HepG2 (cell line): ENCODE measurements around the gene SLC9A9. TPM values are rescaled to one million over a fixed set of nuclear protein-coding genes. Genes with fewer than 3 reads are reported as not detected.

ENCODE experiments used
- ATAC-seq: fragments of 200-7000 bp; cut with Tn5 transposase; 3 replicates; pipeline ENCODE4 v1.9.1; 2020; ENCODE audit warnings: mild to moderate bottlenecking, moderate library complexity
- BruUV-seq: library from RNA; stranded (reverse); fragments of 400-500 nt; replicated peaks from 2 replicates; lab custom pipeline; 2021; lab: Mats Ljungman, UMichigan
- CTCF ChIA-PET: fragments of 300-600 bp; formaldehyde crosslinking; extraction: SDS; loops from one replicate; lab custom pipeline; 2021; ENCODE audit warnings: low total read pairs, inconsistent platforms, low intra/inter-chr PET ratio; lab: Yijun Ruan, JAX
- POLR2A ChIA-PET: fragments of 350-600 bp; sonication (Branson Sonifier 250); formaldehyde crosslinking; loops from one replicate; lab custom pipeline; 2020; ENCODE audit warnings: antibody characterized with exemption, inconsistent platforms; lab: Yijun Ruan, JAX
- DNase-seq: peaks from one replicate; pipeline ENCODE4 v3.0.0-alpha.2; 2015; ENCODE audit warnings: low spot score
- FAIRE-seq: peaks from 3 replicates; lab custom pipeline; 2011; peaks lifted over from hg19 to GRCh38; lab: Jason Lieb, UNC
- H2AFZ ChIP-seq: one replicate; pipeline ENCODE4 v1.6.1; 2011; ENCODE audit warnings: low read length, inconsistent platforms
- H3K27ac ChIP-seq: fragments of 300-600 bp; 3 replicates; pipeline ENCODE4 v1.8.0; 2011; ENCODE audit warnings: mixed run types, mild to moderate bottlenecking, mixed read lengths, low read length, inconsistent platforms; ENCODE audit not compliant: insufficient read depth; ENCODE audit errors: extremely low read length
- H3K27me3 ChIP-seq, 2 experiments: fragments of 200-600 bp in 1 of 2; 2 replicates in 1 of 2; 3 replicates in 1 of 2; pipeline versions ENCODE4 v1.6.0 to v1.8.0; 2011; ENCODE audit warnings: low read length in 2 of 2, mild to moderate bottlenecking in 2 of 2, moderate library complexity in 2 of 2, inconsistent platforms in 1 of 2; ENCODE audit not compliant: insufficient read depth in 2 of 2, control insufficient read depth in 1 of 2
- H3K36me3 ChIP-seq, 2 experiments: fragments of 200-600 bp in 1 of 2; replicated peaks in 1 of 2; 2 replicates in 1 of 2; 3 replicates in 1 of 2; pipeline versions ENCODE4 v1.5.1 to v1.8.0; 2011; ENCODE audit warnings: low read length in 2 of 2, inconsistent platforms in 1 of 2; ENCODE audit not compliant: insufficient read depth in 2 of 2, control insufficient read depth in 1 of 2
- H3K4me1 ChIP-seq: 2 replicates; pipeline ENCODE4 v1.5.1; 2012; ENCODE audit warnings: low read length, inconsistent platforms; ENCODE audit not compliant: insufficient read depth
- H3K4me2 ChIP-seq: 2 replicates; pipeline ENCODE4 v1.6.0; 2011; ENCODE audit warnings: low read depth, low read length, inconsistent platforms
- H3K4me3 ChIP-seq, 3 experiments: fragments of 200-600 bp in 1 of 3; sonication (generic), shearing (Covaris generic) in 1 of 3; replicated peaks in 1 of 3; 2 replicates each; pipeline ENCODE4 v1.5.1; 2011 to 2016; ENCODE audit warnings: low read length in 3 of 3, inconsistent platforms in 2 of 3, low read depth in 2 of 3, mild to moderate bottlenecking in 2 of 3, control low read depth in 1 of 3, mixed read lengths in 1 of 3; ENCODE audit not compliant: insufficient read depth in 1 of 3
- H3K79me2 ChIP-seq: one replicate; pipeline ENCODE4 v1.6.1; 2011; ENCODE audit warnings: low read length, inconsistent platforms; ENCODE audit not compliant: insufficient read depth
- H3K9ac ChIP-seq: 2 replicates; pipeline ENCODE4 v1.6.0; 2011; ENCODE audit warnings: mild to moderate bottlenecking, low read depth, low read length, inconsistent platforms; ENCODE audit not compliant: insufficient read depth
- H3K9me3 ChIP-seq: 2 replicates; pipeline ENCODE4 v1.5.1; 2012; ENCODE audit warnings: mild to moderate bottlenecking, low read length
- H4K20me1 ChIP-seq: 2 replicates; pipeline ENCODE4 v1.6.0; 2011; ENCODE audit warnings: inconsistent platforms, mild to moderate bottlenecking, low read length, moderate library complexity; ENCODE audit not compliant: insufficient read depth
- MED8 ChIP-seq: sonication (generic); formaldehyde crosslinking; IDR thresholded peaks from 2 replicates; pipeline ENCODE4 v1.8.1; 2023; ENCODE audit warnings: mild to moderate bottlenecking, missing genetic modification reagents; ENCODE audit not compliant: insufficient replicate concordance
- NR2F6 ChIP-seq, 2 experiments: IDR thresholded peaks; 2 replicates each; pipeline ENCODE4 v1.6.1; 2016; ENCODE audit warnings: antibody characterized with exemption in 1 of 2, mild to moderate bottlenecking in 1 of 2
- REL ChIP-seq: sonication (generic); formaldehyde crosslinking; conservative IDR thresholded peaks from 2 replicates; pipeline ENCODE4 v1.8.0; 2022; ENCODE audit warnings: mild to moderate bottlenecking, missing genetic modification reagents, moderate library complexity
- ZNF605 ChIP-seq: sonication (generic); formaldehyde crosslinking; IDR thresholded peaks from 2 replicates; pipeline ENCODE4 v1.8.0; 2022; ENCODE audit warnings: mild to moderate bottlenecking, missing genetic modification reagents
- WGBS: methylation state at CpG from one replicate; pipeline ENCODE4 v1.1.6; 2017; ENCODE audit warnings: low lambda C conversion rate; 5-methylcytosine and 5-hydroxymethylcytosine counted together
- in situ Hi-C: cut with HindIII; loops from 2 replicates; pipeline ENCODE4 v1.10.0; 2017; ENCODE audit warnings: low pct_unique_long_range_greater_than_20kb; ENCODE audit not compliant: extremely low pct_ligation_motif_present
- intact Hi-C: fragments of 100-400 bp; cut with micrococcal nuclease; formaldehyde crosslinking; loops from one replicate; pipeline ENCODE4 v1.10.0; 2022; ENCODE audit not compliant: unreplicated experiment
- polyA plus RNA-seq, 8 experiments: library from polyadenylated mRNA; depleted of rRNA in 3 of 8; stranded (reverse) in 7 of 8; unstranded in 1 of 8; fragments of >200 nt; fragmentation: Illumina TruSeq in 4 of 8; extraction: Trizol in 4 of 8; gene quantifications; 2 replicates each; pipeline versions ENCODE4 v1.2.1 to v1.2.3, GENCODE V29; 2011 to 2016; ENCODE audit warnings: low read depth in 4 of 8, missing spikeins in 1 of 8, mixed read lengths in 1 of 8; ENCODE audit not compliant: insufficient read depth in 1 of 8
- total RNA-seq, 5 experiments: library from RNA; depleted of rRNA; stranded (reverse); fragments of >200 nt; fragmentation: Illumina TruSeq; extraction: Trizol; gene quantifications; 2 replicates each; pipeline ENCODE4 v1.2.3, GENCODE V29; 2016; ENCODE audit warnings: low read depth in 1 of 5
- TF ChIP-seq, protein P1 (sequence below): sonication (generic); formaldehyde crosslinking; conservative IDR thresholded peaks from 2 replicates; pipeline ENCODE4 v1.5.0; 2020; ENCODE audit warnings: missing genetic modification reagents

Gene SLC9A9
- total and polyA plus RNA-seq, 2 of the 13 experiments (the other 11 are each of a cell fraction or from before 2014, with no cell fraction given) = not detected

DNA sequence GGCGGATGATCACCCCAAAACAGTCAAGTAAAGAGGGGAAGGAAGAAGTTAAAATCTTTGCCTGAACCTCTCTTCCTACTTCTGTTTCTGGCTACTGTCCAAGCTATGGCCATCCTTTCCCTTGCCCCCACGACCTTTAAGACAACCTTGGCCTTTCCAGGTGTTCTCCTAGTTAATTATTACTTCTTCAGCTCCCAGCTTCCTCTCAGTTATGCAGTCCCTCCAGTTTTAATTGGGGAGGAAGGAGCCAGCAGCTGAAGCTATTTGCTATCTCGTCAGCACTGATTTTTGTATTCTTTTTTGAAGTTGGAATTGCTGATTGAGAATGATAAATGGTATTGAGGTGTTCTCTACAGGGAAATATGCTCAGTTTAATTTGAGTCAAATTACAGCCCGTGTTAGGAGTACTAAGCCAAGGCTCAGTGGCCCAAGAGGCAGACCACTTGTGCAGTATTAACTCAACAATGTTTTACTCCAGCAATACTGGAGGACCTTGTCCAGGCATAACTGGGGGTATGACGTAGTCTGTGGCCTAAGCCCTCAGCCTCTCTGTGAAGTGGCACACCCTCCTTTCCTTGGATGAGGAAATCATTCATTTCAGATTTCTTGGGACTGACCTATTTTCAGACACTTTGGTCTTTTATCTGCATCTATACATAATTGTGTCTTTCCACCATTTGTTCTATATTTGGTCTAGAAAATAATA lies 336.9 kb downstream of the SLC9A9 start:
- DNase-seq (no peak), ATAC-seq (no peak), FAIRE-seq (no peak)
- WGBS = 20% methylated on average over 5 of the region's 5 CpGs
- Histone ChIP-seq H3K9ac (no peak overlapping the region), H2AFZ (no peak overlapping the region), H3K4me1 (0 out of 2 replicates have a peak, but pooled peaks cover 6% of the 10 kb centered on the region), H3K9me3 (no peaks in the 10 kb centered on the region), H3K27me3 (no peaks in the 10 kb centered on the region), H3K79me2 (no peaks in the 10 kb centered on the region), H3K4me2 (no peak overlapping the region), H3K4me3 (no peak overlapping the region), H3K36me3 (no peaks in the 10 kb centered on the region), H4K20me1 (no peaks in the 10 kb centered on the region), H3K27ac (no peak overlapping the region)
- in situ Hi-C loops = no loop called here
- POLR2A ChIA-PET = no interaction called here
- intact Hi-C loops = no loop called here
- CTCF ChIA-PET = no interaction called here
- peak; percentile 34; the same call in 1 of the 2 replicates for TF ChIP-seq NR2F6 (IDR thresholded peaks at IDR 0.05)
- TF ChIP-seq NR2F6 (CRISPR knock-in tag; IDR thresholded peaks at IDR 0.05) = no peak
- TF ChIP-seq, protein P1, sequence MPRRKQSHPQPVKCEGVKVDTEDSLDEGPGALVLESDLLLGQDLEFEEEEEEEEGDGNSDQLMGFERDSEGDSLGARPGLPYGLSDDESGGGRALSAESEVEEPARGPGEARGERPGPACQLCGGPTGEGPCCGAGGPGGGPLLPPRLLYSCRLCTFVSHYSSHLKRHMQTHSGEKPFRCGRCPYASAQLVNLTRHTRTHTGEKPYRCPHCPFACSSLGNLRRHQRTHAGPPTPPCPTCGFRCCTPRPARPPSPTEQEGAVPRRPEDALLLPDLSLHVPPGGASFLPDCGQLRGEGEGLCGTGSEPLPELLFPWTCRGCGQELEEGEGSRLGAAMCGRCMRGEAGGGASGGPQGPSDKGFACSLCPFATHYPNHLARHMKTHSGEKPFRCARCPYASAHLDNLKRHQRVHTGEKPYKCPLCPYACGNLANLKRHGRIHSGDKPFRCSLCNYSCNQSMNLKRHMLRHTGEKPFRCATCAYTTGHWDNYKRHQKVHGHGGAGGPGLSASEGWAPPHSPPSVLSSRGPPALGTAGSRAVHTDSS (CRISPR knock-in tag) = no peak
- BruUV-seq = no TSS peak

GRCh38 chr3:143510601-143511000 lies 337.7 kb downstream of the SLC9A9 start:
- POLR2A ChIA-PET = no interaction called here
- no TSS peak for BruUV-seq
- intact Hi-C loops (no loop called here), in situ Hi-C loops (no loop called here)
- Histone ChIP-seq H4K20me1 (no peaks in the 10 kb centered on the region), H3K36me3 (no peaks in the 10 kb centered on the region), H3K4me3 (no peak overlapping the region), H3K9me3 (no peaks in the 10 kb centered on the region), H3K9ac (no peak overlapping the region), H3K79me2 (no peaks in the 10 kb centered on the region), H3K27ac (no peak overlapping the region), H3K4me1 (0 out of 2 replicates have a peak, but pooled peaks cover 6% of the 10 kb centered on the region), H3K4me2 (no peak overlapping the region), H3K27me3 (no peaks in the 10 kb centered on the region), H2AFZ (no peak overlapping the region)
- no peak for DNase-seq
- no peak for FAIRE-seq
- no peak for ATAC-seq
- CTCF ChIA-PET = no interaction called here
- no peak for TF ChIP-seq ZNF605 (CRISPR knock-in tag)
- no peak for TF ChIP-seq MED8
- no peak for TF ChIP-seq REL (CRISPR knock-in tag)
- 26% methylated on average over 1 of the region's 1 CpG for WGBS
